H1 (cell line): ENCODE data around the gene SUDS3. TPM values are rescaled to one million over a fixed set of nuclear protein-coding genes. Genes with fewer than 3 reads are reported as not detected.

Experiments used
- CTCF ChIA-PET: fragments of 300-600 bp; sonication (Branson Sonifier 250); formaldehyde crosslinking; loops from one replicate; lab custom pipeline; 2021; ENCODE audit not compliant: partially characterized antibody; lab: Charles Lee
- POLR2A ChIA-PET: fragments of 300-600 bp; sonication (Branson Sonifier 250); formaldehyde crosslinking; loops from one replicate; lab custom pipeline; 2021; ENCODE audit warnings: inconsistent platforms; ENCODE audit not compliant: partially characterized antibody; lab: Charles Lee
- DNase-seq, 2 experiments: peaks; one replicate each; pipeline versions ENCODE4 v3.0.0 to v3.0.0-alpha.2; 2010 to 2022; ENCODE audit warnings: low spot score in 2 of 2, low read depth in 1 of 2, mixed read lengths in 1 of 2
- FAIRE-seq: peaks from 2 replicates; lab custom pipeline; 2011; peaks lifted over from hg19 to GRCh38; lab: Jason Lieb, UNC
- H2AFZ ChIP-seq: 2 replicates; pipeline ENCODE4 v1.8.1; 2012; ENCODE audit warnings: low read length, inconsistent platforms
- H2AK5ac ChIP-seq: 2 replicates; pipeline ENCODE4 v1.6.1; 2013; ENCODE audit warnings: low read depth, low read length
- H2BK120ac ChIP-seq: replicated peaks from 2 replicates; pipeline ENCODE3; 2013; ENCODE audit warnings: low read depth, low read length, inconsistent platforms
- H2BK12ac ChIP-seq: 2 replicates; pipeline ENCODE4 v1.6.1; 2013; ENCODE audit warnings: low read depth, low read length
- H2BK15ac ChIP-seq: 2 replicates; pipeline ENCODE4 v1.6.1; 2013; ENCODE audit warnings: low read length
- H2BK20ac ChIP-seq: 2 replicates; pipeline ENCODE4 v1.6.1; 2013; ENCODE audit warnings: low read length
- H2BK5ac ChIP-seq: 2 replicates; pipeline ENCODE4 v1.6.1; 2013; ENCODE audit warnings: low read depth, low read length
- H3K14ac ChIP-seq: 2 replicates; pipeline ENCODE4 v1.6.1; 2013; ENCODE audit warnings: inconsistent platforms; ENCODE audit not compliant: insufficient read length
- H3K18ac ChIP-seq: 2 replicates; pipeline ENCODE4 v1.6.1; 2013; ENCODE audit warnings: low read length; ENCODE audit errors: extremely low read depth
- H3K23ac ChIP-seq: 2 replicates; pipeline ENCODE4 v1.6.1; 2013; ENCODE audit warnings: inconsistent platforms; ENCODE audit not compliant: insufficient read length
- H3K23me2 ChIP-seq: 2 replicates; pipeline ENCODE4 v1.6.1; 2013; ENCODE audit warnings: low read depth, low read length
- H3K27ac ChIP-seq: 2 replicates; pipeline ENCODE4 v1.6.1; 2011; ENCODE audit warnings: low read depth, low read length, inconsistent platforms
- H3K27me3 ChIP-seq, 4 experiments: replicated peaks in 1 of 4; 1 replicate in 1 of 4; 2 replicates in 3 of 4; pipeline versions ENCODE4 v1.6.1 to v1.8.1; 2011 to 2013; ENCODE audit warnings: low read length in 3 of 4, mild to moderate bottlenecking in 3 of 4, inconsistent platforms in 2 of 4, mixed read lengths in 2 of 4, moderate library complexity in 1 of 4; ENCODE audit not compliant: control insufficient read depth in 3 of 4, insufficient read depth in 3 of 4; ENCODE audit errors: extremely low read depth in 1 of 4
- H3K36me3 ChIP-seq, 4 experiments: 2 replicates each; pipeline versions ENCODE4 v1.6.1 to v1.8.1; 2011 to 2013; ENCODE audit warnings: mild to moderate bottlenecking in 4 of 4, low read length in 3 of 4, moderate library complexity in 2 of 4, control low read depth in 1 of 4, inconsistent platforms in 1 of 4; ENCODE audit not compliant: insufficient read depth in 4 of 4, control insufficient read depth in 2 of 4
- H3K4ac ChIP-seq: replicated peaks from 2 replicates; pipeline ENCODE3; 2013; ENCODE audit warnings: low read length, low read depth, mixed read lengths, inconsistent platforms; ENCODE audit not compliant: insufficient read length
- H3K4me1 ChIP-seq, 4 experiments: replicated peaks in 1 of 4; 1 replicate in 1 of 4; 2 replicates in 3 of 4; pipeline versions ENCODE4 v1.6.1 to v1.8.1; 2011 to 2013; ENCODE audit warnings: low read length in 3 of 4, inconsistent platforms in 2 of 4, mixed read lengths in 1 of 4; ENCODE audit not compliant: insufficient read depth in 4 of 4, control insufficient read depth in 3 of 4
- H3K4me2 ChIP-seq, 2 experiments: 2 replicates each; pipeline versions ENCODE4 v1.6.1 to v1.8.1; 2011 to 2013; ENCODE audit warnings: low read depth in 2 of 2, low read length in 2 of 2, control low read depth in 1 of 2, inconsistent platforms in 1 of 2, mild to moderate bottlenecking in 1 of 2; ENCODE audit not compliant: insufficient read depth in 1 of 2
- H3K4me3 ChIP-seq, 4 experiments: fragments of 200-600, 300-600 bp in 1 of 4; sonication (generic), shearing (Covaris generic), sonication (Bioruptor Twin) in 1 of 4; 2 replicates each; pipeline versions ENCODE4 v1.5.1 to v1.8.1; 2011 to 2016; ENCODE audit warnings: low read length in 4 of 4, low read depth in 3 of 4, control low read depth in 2 of 4, inconsistent platforms in 2 of 4, mild to moderate bottlenecking in 2 of 4, mixed read lengths in 1 of 4, moderate library complexity in 1 of 4; ENCODE audit not compliant: insufficient read depth in 2 of 4; ENCODE audit errors: extremely low read depth in 1 of 4
- H3K56ac ChIP-seq: replicated peaks from 2 replicates; pipeline ENCODE3; 2013; ENCODE audit warnings: low read depth, mild to moderate bottlenecking, mixed read lengths, low read length, inconsistent platforms; ENCODE audit not compliant: insufficient read length
- H3K79me1 ChIP-seq: 2 replicates; pipeline ENCODE4 v1.6.1; 2013; ENCODE audit warnings: low read depth, low read length, control low read depth
- H3K79me2 ChIP-seq, 2 experiments: 2 replicates each; pipeline versions ENCODE4 v1.6.1 to v1.8.1; 2012 to 2013; ENCODE audit warnings: low read length in 2 of 2, mild to moderate bottlenecking in 2 of 2, inconsistent platforms in 1 of 2; ENCODE audit not compliant: insufficient read depth in 2 of 2, control insufficient read depth in 1 of 2
- H3K9ac ChIP-seq, 4 experiments: replicated peaks in 1 of 4; 1 replicate in 1 of 4; 2 replicates in 3 of 4; pipeline versions ENCODE4 v1.6.1 to v1.8.1; 2011 to 2013; ENCODE audit warnings: low read depth in 3 of 4, low read length in 3 of 4, control low read depth in 2 of 4, mild to moderate bottlenecking in 2 of 4, moderate library complexity in 2 of 4, inconsistent platforms in 1 of 4; ENCODE audit errors: extremely low read depth in 1 of 4
- H3K9me3 ChIP-seq, 2 experiments: 2 replicates each; pipeline versions ENCODE4 v1.6.1 to v1.8.1; 2012 to 2013; ENCODE audit warnings: mild to moderate bottlenecking in 2 of 2, moderate library complexity in 2 of 2, control low read depth in 1 of 2, inconsistent platforms in 1 of 2, low read depth in 1 of 2, low read length in 1 of 2, mixed read lengths in 1 of 2; ENCODE audit not compliant: insufficient read depth in 2 of 2
- H4K20me1 ChIP-seq, 2 experiments: replicated peaks in 1 of 2; 2 replicates each; pipeline versions ENCODE3 to v1.8.1; 2011 to 2013; ENCODE audit warnings: inconsistent platforms in 2 of 2, low read length in 2 of 2, mild to moderate bottlenecking in 1 of 2; ENCODE audit not compliant: insufficient read depth in 2 of 2, control insufficient read depth in 1 of 2
- H4K5ac ChIP-seq: 2 replicates; pipeline ENCODE4 v1.6.1; 2013; ENCODE audit warnings: low read length, low read depth, mixed read lengths, inconsistent platforms; ENCODE audit not compliant: insufficient read length
- H4K8ac ChIP-seq: 2 replicates; pipeline ENCODE4 v1.8.0; 2013; ENCODE audit warnings: mild to moderate bottlenecking, moderate library complexity, low read length, inconsistent platforms; ENCODE audit not compliant: insufficient read depth; ENCODE audit errors: extremely low read depth
- H4K91ac ChIP-seq: replicated peaks from 2 replicates; pipeline ENCODE3; 2013; ENCODE audit warnings: low read length, mixed read lengths, inconsistent platforms; ENCODE audit not compliant: insufficient read length
- SIX5 ChIP-seq: IDR thresholded peaks from 2 replicates; pipeline ENCODE4 v1.6.1; 2011; ENCODE audit warnings: mild to moderate bottlenecking, low read depth, low read length
- WGBS, 2 experiments: shearing (Covaris generic) in 1 of 2; methylation state at CpG; one replicate each; pipeline versions ENCODE4 v1.1.6 to v1.1.7; 2013 to 2015; ENCODE audit warnings: low lambda C conversion rate in 2 of 2, mixed read lengths in 2 of 2, inconsistent platforms in 1 of 2, low coverage in 1 of 2, missing lambda C conversion rate in 1 of 2; ENCODE audit not compliant: insufficient replicate concordance in 2 of 2, insufficient coverage in 1 of 2, insufficient read length in 1 of 2; ENCODE audit errors: extremely low coverage in 1 of 2, missing lambda C conversion rate in 1 of 2; 5-methylcytosine and 5-hydroxymethylcytosine counted together
- polyA plus RNA-seq, 7 experiments: library from polyadenylated mRNA; depleted of rRNA in 3 of 7; stranded (reverse) in 5 of 7; unstranded in 2 of 7; fragments of >200 nt in 5 of 7; fragments of 200-250 nt in 2 of 7; gene quantifications; 1 replicate in 5 of 7; 2 replicates in 1 of 7; 4 replicates in 1 of 7; pipeline versions ENCODE4 v1.2.1 to v1.2.3, GENCODE V29; 2011 to 2013; ENCODE audit warnings: missing spikeins in 2 of 7, mixed read lengths in 2 of 7
- total RNA-seq: library from RNA; stranded (reverse); fragmentation: NEBNext Ultra II Directional; extraction: Animal tissue kit (Norgen Biotek cat#: 25700); gene quantifications from 2 replicates; pipeline ENCODE4 v1.2.1, GENCODE V29; 2021

SUDS3 gene
- total and polyA plus RNA-seq, 2 of the 8 experiments (the other 6 are each of a cell fraction or from before 2014, with no cell fraction given), result 30.0 to 58.7 TPM

DNA sequence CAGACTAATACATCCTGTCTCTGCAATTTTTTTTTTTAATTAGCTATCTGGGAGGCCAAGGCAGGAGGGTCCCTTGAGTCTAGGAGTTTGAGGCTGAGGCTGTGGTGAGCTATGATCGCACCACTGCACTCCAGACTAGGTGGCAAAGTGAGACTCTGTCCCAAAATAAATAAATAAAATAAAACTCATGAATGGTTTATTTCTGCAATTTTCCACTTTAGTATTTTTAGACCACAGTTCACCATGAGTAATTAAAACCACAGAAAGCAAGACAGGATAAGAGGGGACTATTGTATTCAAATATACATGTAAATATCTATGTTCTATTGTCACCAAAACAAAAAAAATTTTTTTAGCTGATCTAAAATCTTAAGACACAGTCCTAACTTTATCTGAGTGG, 21.5 kb upstream of the SUDS3 start:
- Histone ChIP-seq H4K91ac (no peak overlapping the region), H3K18ac (no peak overlapping the region), H3K36me3 (no peaks in the 10 kb centered on the region), H3K4ac (no peak overlapping the region), H3K23me2 (no peaks in the 10 kb centered on the region), H4K8ac (no peak overlapping the region), H2BK15ac (no peak overlapping the region), H3K79me1 (no peaks in the 10 kb centered on the region), H3K56ac (no peak overlapping the region), H2AK5ac (no peak overlapping the region), H4K20me1 (no peaks in the 10 kb centered on the region), H3K27me3 (no peaks in the 10 kb centered on the region), H3K4me2 (no peak overlapping the region), H2BK20ac (no peak overlapping the region), H3K4me3 (no peak overlapping the region), H3K79me2 (no peaks in the 10 kb centered on the region), H2BK120ac (no peak overlapping the region), H3K9ac (no peak overlapping the region), H2BK12ac (no peak overlapping the region), H2AFZ (no peak overlapping the region), H3K27ac (no peak overlapping the region), H4K5ac (no peak overlapping the region), H3K14ac (no peak overlapping the region), H3K9me3 (no peaks in the 10 kb centered on the region), H2BK5ac (no peak overlapping the region), H3K4me1 (no peaks in the 10 kb centered on the region), H3K23ac (no peak overlapping the region)
- 100% methylated on average over 1 of the region's 1 CpG; no CpG with 5 or more reads in 1 of the 2 experiments for WGBS, 2 experiments
- no peak for DNase-seq
- POLR2A ChIA-PET, result no interaction called here
- no peak for FAIRE-seq
- CTCF ChIA-PET, result interaction anchor here (0.7 to 1.7 kb wide), 6 partner anchors 8 to 173 kb away, joined by 3 to 6 read pairs (median 3); no protein-coding TSS in a partner anchor
- no peak for TF ChIP-seq SIX5
